MM.1S (cell line): ENCODE data around the gene SLBP.

Experiments used
- EZH2 ChIP-seq: fragments of 300-600 bp; sonication (generic); optimal IDR thresholded peaks from 2 replicates; pipeline ENCODE3; 2017; ENCODE audit warnings: low read depth, mild to moderate bottlenecking, antibody characterized with exemption, low read length, mixed read lengths
- EZH2phosphoT487 ChIP-seq: fragments of 300-600 bp; sonication (generic); IDR thresholded peaks from 2 replicates; pipeline ENCODE4 v1.6.1; 2018; ENCODE audit warnings: antibody characterized with exemption, low read length
- TF ChIP-seq, protein P1 (sequence below): fragments of 300-600 bp; sonication (generic); IDR thresholded peaks from 2 replicates; pipeline ENCODE4 v1.5.1; 2016; ENCODE audit warnings: antibody characterized with exemption, low read length, mixed read lengths

DNA sequence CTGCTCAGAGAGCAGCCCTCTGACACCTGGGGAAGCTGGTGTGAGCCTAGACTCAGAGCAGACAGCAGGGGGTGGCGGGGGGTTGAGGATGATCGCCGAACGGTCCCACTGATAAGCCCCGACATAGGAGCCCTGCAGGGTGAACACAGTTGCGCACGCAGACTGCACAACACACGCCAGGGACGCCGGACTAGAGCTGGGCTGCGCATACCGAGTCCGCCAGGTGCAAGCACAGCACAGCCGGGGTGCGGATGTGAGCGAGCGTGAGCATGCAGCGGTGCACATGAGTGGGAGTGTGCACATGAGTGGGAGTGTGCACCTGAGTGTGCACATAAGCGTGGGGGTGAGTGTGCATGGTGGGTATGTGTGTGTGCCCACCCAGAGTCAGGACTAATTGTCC, 64.7 kb downstream of the SLBP start:
- TF ChIP-seq, protein P1, sequence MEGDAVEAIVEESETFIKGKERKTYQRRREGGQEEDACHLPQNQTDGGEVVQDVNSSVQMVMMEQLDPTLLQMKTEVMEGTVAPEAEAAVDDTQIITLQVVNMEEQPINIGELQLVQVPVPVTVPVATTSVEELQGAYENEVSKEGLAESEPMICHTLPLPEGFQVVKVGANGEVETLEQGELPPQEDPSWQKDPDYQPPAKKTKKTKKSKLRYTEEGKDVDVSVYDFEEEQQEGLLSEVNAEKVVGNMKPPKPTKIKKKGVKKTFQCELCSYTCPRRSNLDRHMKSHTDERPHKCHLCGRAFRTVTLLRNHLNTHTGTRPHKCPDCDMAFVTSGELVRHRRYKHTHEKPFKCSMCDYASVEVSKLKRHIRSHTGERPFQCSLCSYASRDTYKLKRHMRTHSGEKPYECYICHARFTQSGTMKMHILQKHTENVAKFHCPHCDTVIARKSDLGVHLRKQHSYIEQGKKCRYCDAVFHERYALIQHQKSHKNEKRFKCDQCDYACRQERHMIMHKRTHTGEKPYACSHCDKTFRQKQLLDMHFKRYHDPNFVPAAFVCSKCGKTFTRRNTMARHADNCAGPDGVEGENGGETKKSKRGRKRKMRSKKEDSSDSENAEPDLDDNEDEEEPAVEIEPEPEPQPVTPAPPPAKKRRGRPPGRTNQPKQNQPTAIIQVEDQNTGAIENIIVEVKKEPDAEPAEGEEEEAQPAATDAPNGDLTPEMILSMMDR: no peak
- TF ChIP-seq EZH2 (no peak), EZH2phosphoT487 (no peak)
